Peyer's patch (tissue), 4 donors: ENCODE results near the gene FMNL3.

Experiments used
- CTCF ChIP-seq, 6 experiments: fragments of 450-650 bp in 4 of 6; fragments of 200-600 bp in 2 of 6; sonication (generic) in 1 of 6; IDR thresholded peaks; one replicate each; pipeline ENCODE4 v1.5.1; 2017 to 2019; ENCODE audit warnings: antibody characterized with exemption in 6 of 6, mild to moderate bottlenecking in 3 of 6, moderate library complexity in 1 of 6
- POLR2A ChIP-seq, 2 donors: fragments of 450-650 bp; IDR thresholded peaks; one replicate each; pipeline ENCODE4 v1.5.1; 2017; ENCODE audit warnings: antibody characterized with exemption in 2 of 2, mild to moderate bottlenecking in 2 of 2, moderate library complexity in 2 of 2

- TF ChIP-seq CTCF (IDR thresholded peaks at IDR 0.05) (no peak), POLR2A (IDR thresholded peaks at IDR 0.05) (no peak)
Observed at GRCh38 chr12:49626836-49627235, 80.4 kb downstream of the FMNL3 start.
